IMR-90 (cell line): ENCODE data around the gene WNK3. TPM values are rescaled to one million over a fixed set of nuclear protein-coding genes. Genes with fewer than 3 reads are reported as not detected.

Experiments used
- ATAC-seq: fragments of 200-7000 bp; cut with Tn5 transposase; 2 replicates; pipeline ENCODE4 v1.9.1; 2020; ENCODE audit warnings: low read depth, mild to moderate bottlenecking, moderate library complexity
- BruUV-seq: library from RNA; stranded (reverse); fragments of 400-500 nt; replicated peaks from 2 replicates; lab custom pipeline; 2021; lab: Mats Ljungman, UMichigan
- CTCF ChIA-PET: fragments of 300-600 bp; formaldehyde crosslinking; extraction: SDS; loops from one replicate; lab custom pipeline; 2021; ENCODE audit warnings: antibody characterized with exemption; lab: Yijun Ruan, JAX
- POLR2A ChIA-PET: fragments of 300-600 bp; sonication (Branson Sonifier 250); formaldehyde crosslinking; loops from one replicate; lab custom pipeline; 2022; ENCODE audit warnings: antibody characterized with exemption; ENCODE audit not compliant: unreplicated experiment; lab: Charles Lee
- DNase-seq: peaks from one replicate; pipeline ENCODE4 v3.0.0; 2013
- H2AFZ ChIP-seq: replicated peaks from 2 replicates; pipeline ENCODE3; 2013; ENCODE audit warnings: low read length, mild to moderate bottlenecking; ENCODE audit not compliant: poor library complexity
- H2AK5ac ChIP-seq: 2 replicates; pipeline ENCODE4 v1.6.1; 2013; ENCODE audit warnings: low read depth, low read length, inconsistent platforms
- H2AK9ac ChIP-seq: replicated peaks from 2 replicates; pipeline ENCODE3; 2013; ENCODE audit warnings: mild to moderate bottlenecking, low read depth, low read length, moderate library complexity; ENCODE audit not compliant: poor library complexity
- H2BK120ac ChIP-seq: 2 replicates; pipeline ENCODE4 v1.6.1; 2013; ENCODE audit warnings: low read depth, low read length, inconsistent platforms
- H2BK15ac ChIP-seq: 3 replicates; pipeline ENCODE4 v1.6.1; 2013; ENCODE audit warnings: low read depth, low read length, inconsistent platforms
- H2BK20ac ChIP-seq: 2 replicates; pipeline ENCODE4 v1.6.1; 2013; ENCODE audit warnings: low read depth, mild to moderate bottlenecking, inconsistent platforms, low read length, moderate library complexity
- H2BK5ac ChIP-seq: 2 replicates; pipeline ENCODE4 v1.6.1; 2013; ENCODE audit warnings: mild to moderate bottlenecking, low read depth, low read length, inconsistent platforms; ENCODE audit not compliant: poor library complexity, severe bottlenecking
- H3K14ac ChIP-seq: replicated peaks from 2 replicates; pipeline ENCODE4 v1.6.1; 2013; ENCODE audit warnings: low read depth, low read length, inconsistent platforms
- H3K18ac ChIP-seq: 2 replicates; pipeline ENCODE4 v1.6.1; 2013; ENCODE audit warnings: low read depth, low read length, control low read depth
- H3K23ac ChIP-seq: 2 replicates; pipeline ENCODE4 v1.6.1; 2013; ENCODE audit warnings: low read depth, low read length, inconsistent platforms
- H3K27ac ChIP-seq: 2 replicates; pipeline ENCODE4 v1.5.1; 2013; ENCODE audit warnings: mild to moderate bottlenecking, control low read depth, low read length; ENCODE audit not compliant: insufficient read depth
- H3K27me3 ChIP-seq: 2 replicates; pipeline ENCODE4 v1.6.1; 2013; ENCODE audit warnings: low read length; ENCODE audit not compliant: control insufficient read depth, insufficient read depth
- H3K36me3 ChIP-seq: 2 replicates; pipeline ENCODE4 v1.6.1; 2013; ENCODE audit warnings: low read length, mixed read lengths; ENCODE audit not compliant: control insufficient read depth, insufficient read depth
- H3K4ac ChIP-seq: 2 replicates; pipeline ENCODE4 v1.6.1; 2013; ENCODE audit warnings: low read depth, low read length, inconsistent platforms
- H3K4me1 ChIP-seq: 2 replicates; pipeline ENCODE4 v1.6.1; 2013; ENCODE audit warnings: low read length, mixed read lengths; ENCODE audit not compliant: control insufficient read depth, insufficient read depth
- H3K4me2 ChIP-seq: 2 replicates; pipeline ENCODE4 v1.6.1; 2013; ENCODE audit warnings: low read depth, mild to moderate bottlenecking, control low read depth, low read length, moderate library complexity
- H3K4me3 ChIP-seq: 2 replicates; pipeline ENCODE4 v1.5.1; 2013; ENCODE audit warnings: low read depth, mild to moderate bottlenecking, control low read depth, low read length, moderate library complexity; ENCODE audit not compliant: insufficient read depth
- H3K56ac ChIP-seq: 2 replicates; pipeline ENCODE4 v1.6.1; 2013; ENCODE audit warnings: low read length, inconsistent platforms; ENCODE audit not compliant: insufficient read depth; ENCODE audit errors: extremely low read depth
- H3K79me1 ChIP-seq, 2 experiments: 2 replicates each; pipeline ENCODE4 v1.6.1; 2013; ENCODE audit warnings: low read length in 2 of 2, inconsistent platforms in 1 of 2, low read depth in 1 of 2
- H3K9ac ChIP-seq: 2 replicates; pipeline ENCODE4 v1.6.1; 2013; ENCODE audit warnings: low read depth, low read length, control low read depth
- H3K9me1 ChIP-seq: 2 replicates; pipeline ENCODE4 v1.6.1; 2013; ENCODE audit warnings: low read length, inconsistent platforms; ENCODE audit not compliant: insufficient read depth
- H3K9me3 ChIP-seq: 2 replicates; pipeline ENCODE4 v1.6.1; 2013; ENCODE audit warnings: low read length; ENCODE audit not compliant: control insufficient read depth, insufficient read depth
- H4K20me1 ChIP-seq: 2 replicates; pipeline ENCODE4 v1.6.1; 2013; ENCODE audit warnings: low read length, inconsistent platforms; ENCODE audit not compliant: insufficient read depth
- H4K5ac ChIP-seq: 2 replicates; pipeline ENCODE4 v1.6.1; 2013; ENCODE audit warnings: mild to moderate bottlenecking, low read depth, low read length, control low read depth
- H4K8ac ChIP-seq, 2 experiments: 2 replicates each; pipeline ENCODE4 v1.6.1; 2013; ENCODE audit warnings: low read depth in 2 of 2, low read length in 2 of 2, control low read depth in 1 of 2, inconsistent platforms in 1 of 2
- H4K91ac ChIP-seq: 2 replicates; pipeline ENCODE4 v1.6.1; 2013; ENCODE audit warnings: low read depth, low read length, inconsistent platforms; ENCODE audit not compliant: insufficient read depth
- USF2 ChIP-seq: fragments of 150-350 bp; IDR thresholded peaks from 2 replicates; pipeline ENCODE4 v1.6.1; 2017; ENCODE audit warnings: mild to moderate bottlenecking, antibody characterized with exemption, low read length, low read depth
- dilution Hi-C: fragments of 300-500 bp; cut with HindIII; formaldehyde crosslinking; loops from one replicate; pipeline ENCODE4 v1.14.3; 2018; ENCODE audit warnings: low sequenced_read_pairs; ENCODE audit not compliant: unreplicated experiment
- in situ Hi-C: fragments of 300-500 bp; cut with MboI; formaldehyde crosslinking; loops from 3 replicates; pipeline ENCODE4 v1.14.3; 2019; ENCODE audit warnings: low sequenced_read_pairs, inconsistent platforms, mixed read lengths
- intact Hi-C: fragments of 100-400 bp; cut with micrococcal nuclease; formaldehyde crosslinking; loops from 2 replicates; pipeline ENCODE4 v1.10.0; 2022
- polyA plus RNA-seq, 3 experiments: library from polyadenylated mRNA; depleted of rRNA; stranded (reverse); fragments of >200 nt; gene quantifications; 2 replicates each; pipeline ENCODE4 v1.2.3, GENCODE V29; 2012; ENCODE audit warnings: low replicate concordance in 1 of 3
- total RNA-seq: library from RNA; depleted of rRNA; stranded (reverse); fragments of >200 nt; gene quantifications from 2 replicates; pipeline ENCODE4 v1.2.3, GENCODE V29; 2012

The WNK3 gene
- total and polyA plus RNA-seq, 2 of the 4 experiments (the other 2 are of a cell fraction): 0.15 to 1.4 TPM

DNA sequence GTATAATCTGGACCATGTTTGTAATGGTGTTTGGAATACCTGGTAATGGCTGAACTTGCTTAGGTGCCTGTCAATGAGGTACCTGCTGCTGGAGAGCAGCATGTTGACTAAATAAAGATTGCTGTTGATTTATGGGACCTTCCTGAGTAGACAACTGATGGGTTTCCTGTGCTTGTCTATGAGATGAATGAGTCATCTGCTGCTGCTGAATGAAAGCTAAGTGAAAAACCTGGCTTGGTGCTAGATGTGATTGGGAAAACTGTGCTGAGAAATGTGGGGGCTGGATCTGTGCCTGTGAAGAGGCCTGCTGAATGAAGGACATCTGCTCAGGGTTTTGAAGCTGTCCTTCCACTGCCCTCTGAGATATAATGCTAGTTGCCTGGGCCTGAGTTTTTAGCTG is 69.6 kb downstream of the WNK3 start:
- in situ Hi-C loops (no loop called here), dilution Hi-C loops (no loop called here), intact Hi-C loops (no loop called here)
- Histone ChIP-seq H3K79me1 (no peaks in the 10 kb centered on the region), H3K56ac (no peak overlapping the region), H2BK120ac (no peak overlapping the region), H4K8ac (no peak overlapping the region), H2AFZ (no peak overlapping the region), H4K91ac (no peak overlapping the region), H3K23ac (no peak overlapping the region), H3K14ac (no peak overlapping the region), H3K4ac (no peak overlapping the region), H3K27me3 (no peaks in the 10 kb centered on the region; the same call in 1 of the 2 replicates), H2BK5ac (no peak overlapping the region), H3K36me3 (no peaks in the 10 kb centered on the region), H3K18ac (no peak overlapping the region), H3K4me1 (no peaks in the 10 kb centered on the region), H3K4me3 (no peak overlapping the region), H4K5ac (no peak overlapping the region), H2BK15ac (no peak overlapping the region), H2BK20ac (no peak overlapping the region), H3K4me2 (no peak overlapping the region), H4K20me1 (no peaks in the 10 kb centered on the region), H3K27ac (no peak overlapping the region), H3K9me1 (no peaks in the 10 kb centered on the region), H2AK9ac (no peak overlapping the region), H2AK5ac (no peak overlapping the region), H3K9ac (no peak overlapping the region), H3K9me3 (no peaks in the 10 kb centered on the region)
- POLR2A ChIA-PET: no interaction called here
- no peak for TF ChIP-seq USF2
- ATAC-seq: no peak
- DNase-seq: peak; percentile 0
- no TSS peak for BruUV-seq
- CTCF ChIA-PET: no interaction called here
